ENCODE data around the gene LGR4. TPM values are rescaled to one million over a fixed set of nuclear protein-coding genes. Genes with fewer than 3 reads are reported as not detected.

Gene LGR4
- total and polyA plus RNA-seq, 2 of the 13 experiments (the other 11 are each of a cell fraction or from before 2014, with no cell fraction given): 42.1 to 68.7 TPM

DNA sequence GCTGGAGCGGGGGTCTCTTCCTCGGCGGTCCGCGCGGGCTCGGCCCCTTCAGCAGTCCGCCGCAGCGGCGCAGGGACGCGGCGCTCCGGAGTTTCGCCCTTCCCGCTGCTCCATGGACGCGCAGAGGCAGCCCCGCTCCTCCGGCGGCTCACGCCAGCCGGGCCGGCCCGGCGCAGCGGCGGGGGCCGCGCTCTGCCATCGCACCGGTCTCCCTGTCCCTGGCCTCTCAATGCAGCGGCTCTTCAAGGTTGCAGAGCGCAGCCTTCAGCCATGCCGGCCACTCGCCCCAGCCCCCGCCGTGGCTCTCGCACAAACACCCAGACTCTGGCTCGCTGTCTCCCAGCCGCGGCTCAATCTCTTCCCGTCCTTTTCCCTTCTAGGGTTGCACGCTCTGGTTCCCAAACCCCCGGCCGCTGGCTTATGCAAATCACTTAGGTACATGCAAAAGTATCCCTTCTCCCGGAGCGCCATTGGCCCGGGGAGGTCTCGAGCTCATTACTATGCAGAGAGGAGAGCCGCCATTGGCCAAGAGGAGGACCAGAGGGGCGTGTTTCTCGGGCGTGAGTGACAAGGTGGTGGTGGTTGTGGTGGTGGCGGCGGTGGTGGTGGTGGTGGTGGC, at the start of gene LGR4 (continued):
- TF ChIP-seq ZNF512B (CRISPR knock-in tag; IDR thresholded peaks at IDR 0.05; ENCODE audit: borderline replicate concordance) (no peak), SAFB2 (CRISPR knock-in tag; IDR thresholded peaks at IDR 0.05; ENCODE audit: borderline replicate concordance, low read depth) (no peak; the same call in 1 of the 2 replicates), SRSF9 (IDR thresholded peaks at IDR 0.05; ENCODE audit: borderline replicate concordance, insufficient read depth, low read depth, low read length, poor library complexity, severe bottlenecking) (no peak), GATAD1 (CRISPR knock-in tag; IDR thresholded peaks at IDR 0.05) (no peak), RORA (CRISPR knock-in tag; IDR thresholded peaks at IDR 0.05) (no peak), MYC (CRISPR knock-in tag; IDR thresholded peaks at IDR 0.05; ENCODE audit: borderline replicate concordance) (peak; percentile 40; the same call in 1 of the 2 replicates), ZNF337 (CRISPR knock-in tag; IDR thresholded peaks at IDR 0.05; ENCODE audit: borderline replicate concordance, low read depth) (no peak), KMT2A (CRISPR knock-in tag; IDR thresholded peaks at IDR 0.05) (peak; percentile 87), MEIS1 (CRISPR knock-in tag; IDR thresholded peaks at IDR 0.05; ENCODE audit: borderline replicate concordance) (no peak), HNRNPLL (IDR thresholded peaks at IDR 0.05; ENCODE audit: low read depth, low read length, poor library complexity, severe bottlenecking) (peak; percentile 44), MAFG (CRISPR knock-in tag; IDR thresholded peaks at IDR 0.05) (no peak), NFYB (CRISPR knock-in tag; IDR thresholded peaks at IDR 0.05) (peak; percentile 62), SOX6 (IDR thresholded peaks at IDR 0.05) (no peak), SOX6 (CRISPR knock-in tag; IDR thresholded peaks at IDR 0.05) (peak; percentile 37; the same call in 1 of the 2 replicates), ZNF432 (CRISPR knock-in tag; IDR thresholded peaks at IDR 0.05; ENCODE audit: borderline replicate concordance) (no peak), ZNF761 (CRISPR knock-in tag; conservative IDR thresholded peaks at IDR 0.05) (no peak; the same call in 1 of the 2 replicates)
- TF ChIP-seq, protein P1, sequence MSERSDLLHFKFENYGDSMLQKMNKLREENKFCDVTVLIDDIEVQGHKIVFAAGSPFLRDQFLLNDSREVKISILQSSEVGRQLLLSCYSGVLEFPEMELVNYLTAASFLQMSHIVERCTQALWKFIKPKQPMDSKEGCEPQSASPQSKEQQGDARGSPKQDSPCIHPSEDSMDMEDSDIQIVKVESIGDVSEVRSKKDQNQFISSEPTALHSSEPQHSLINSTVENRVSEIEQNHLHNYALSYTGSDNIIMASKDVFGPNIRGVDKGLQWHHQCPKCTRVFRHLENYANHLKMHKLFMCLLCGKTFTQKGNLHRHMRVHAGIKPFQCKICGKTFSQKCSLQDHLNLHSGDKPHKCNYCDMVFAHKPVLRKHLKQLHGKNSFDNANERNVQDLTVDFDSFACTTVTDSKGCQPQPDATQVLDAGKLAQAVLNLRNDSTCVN (CRISPR knock-in tag; IDR thresholded peaks at IDR 0.05; ENCODE audit: borderline replicate concordance): peak; percentile 24; the same call in 1 of the 2 replicates
- TF ChIP-seq, protein P2, sequence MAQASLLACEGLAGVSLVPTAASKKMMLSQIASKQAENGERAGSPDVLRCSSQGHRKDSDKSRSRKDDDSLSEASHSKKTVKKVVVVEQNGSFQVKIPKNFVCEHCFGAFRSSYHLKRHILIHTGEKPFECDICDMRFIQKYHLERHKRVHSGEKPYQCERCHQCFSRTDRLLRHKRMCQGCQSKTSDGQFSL (CRISPR knock-in tag; IDR thresholded peaks at IDR 0.05): no peak
- TF ChIP-seq, protein P3, sequence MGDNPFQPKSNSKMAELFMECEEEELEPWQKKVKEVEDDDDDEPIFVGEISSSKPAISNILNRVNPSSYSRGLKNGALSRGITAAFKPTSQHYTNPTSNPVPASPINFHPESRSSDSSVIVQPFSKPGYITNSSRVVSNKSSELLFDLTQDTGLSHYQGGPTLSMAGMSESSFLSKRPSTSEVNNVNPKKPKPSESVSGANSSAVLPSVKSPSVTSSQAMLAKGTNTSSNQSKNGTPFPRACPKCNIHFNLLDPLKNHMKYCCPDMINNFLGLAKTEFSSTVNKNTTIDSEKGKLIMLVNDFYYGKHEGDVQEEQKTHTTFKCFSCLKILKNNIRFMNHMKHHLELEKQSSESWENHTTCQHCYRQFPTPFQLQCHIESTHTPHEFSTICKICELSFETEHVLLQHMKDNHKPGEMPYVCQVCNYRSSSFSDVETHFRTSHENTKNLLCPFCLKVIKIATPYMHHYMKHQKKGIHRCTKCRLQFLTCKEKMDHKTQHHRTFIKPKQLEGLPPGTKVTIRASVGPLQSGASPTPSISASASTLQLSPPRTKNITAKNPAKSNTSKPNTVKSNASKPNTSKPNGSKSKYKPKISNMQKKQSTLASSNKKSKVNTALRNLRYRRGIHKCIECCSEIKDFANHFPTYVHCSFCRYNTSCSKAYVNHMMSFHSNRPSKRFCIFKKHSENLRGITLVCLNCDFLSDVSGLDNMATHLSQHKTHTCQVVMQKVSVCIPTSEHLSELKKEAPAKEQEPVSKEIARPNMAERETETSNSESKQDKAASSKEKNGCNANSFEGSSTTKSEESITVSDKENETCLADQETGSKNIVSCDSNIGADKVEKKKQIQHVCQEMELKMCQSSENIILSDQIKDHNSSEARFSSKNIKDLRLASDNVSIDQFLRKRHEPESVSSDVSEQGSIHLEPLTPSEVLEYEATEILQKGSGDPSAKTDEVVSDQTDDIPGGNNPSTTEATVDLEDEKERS (CRISPR knock-in tag; IDR thresholded peaks at IDR 0.05): no peak

Data from HepG2 (cell line).